ENCODE data around the gene ATP2B2.

- TF ChIP-seq CTCF (IDR thresholded peaks at IDR 0.05) (no peak), POLR2A (IDR thresholded peaks at IDR 0.05) (no peak)
These were observed 11.2 kb downstream of the ATP2B2 start for GRCh38 chr3:10494180-10494579.

Measured in uterus (tissue), 2 donors.